ENCODE results near the gene GALNT2.

DNA sequence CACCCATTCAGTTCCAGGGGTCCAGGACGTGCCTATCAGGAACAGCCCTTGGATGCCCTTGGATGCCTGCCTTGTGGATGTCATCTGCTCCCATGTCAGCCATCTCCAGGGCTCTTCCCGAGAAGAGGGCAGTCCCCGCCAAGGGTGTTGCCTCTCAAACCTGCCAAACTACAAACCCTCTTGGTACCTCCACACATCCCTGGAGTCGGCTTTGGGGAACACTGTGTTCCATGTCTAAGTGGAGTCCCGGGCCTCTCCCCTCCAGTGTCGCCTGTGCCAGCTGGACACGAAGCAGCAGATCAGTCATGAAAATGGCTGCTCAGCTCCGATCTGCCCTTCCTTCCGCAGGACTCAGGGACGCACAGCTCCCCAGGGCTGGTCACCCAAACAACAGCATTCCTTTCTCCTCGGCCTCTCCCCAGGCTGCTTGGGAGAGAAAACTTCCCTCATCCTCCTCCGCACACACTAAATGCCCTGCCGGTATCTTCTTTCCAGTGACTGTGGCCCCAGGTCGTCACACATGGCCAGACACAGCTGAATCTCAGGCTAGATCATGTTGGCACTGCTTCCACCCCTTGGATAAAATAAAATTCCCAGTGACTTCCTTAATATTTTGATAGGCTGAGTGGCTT is 53.4 kb downstream of the GALNT2 start:
- TF ChIP-seq, protein P1, sequence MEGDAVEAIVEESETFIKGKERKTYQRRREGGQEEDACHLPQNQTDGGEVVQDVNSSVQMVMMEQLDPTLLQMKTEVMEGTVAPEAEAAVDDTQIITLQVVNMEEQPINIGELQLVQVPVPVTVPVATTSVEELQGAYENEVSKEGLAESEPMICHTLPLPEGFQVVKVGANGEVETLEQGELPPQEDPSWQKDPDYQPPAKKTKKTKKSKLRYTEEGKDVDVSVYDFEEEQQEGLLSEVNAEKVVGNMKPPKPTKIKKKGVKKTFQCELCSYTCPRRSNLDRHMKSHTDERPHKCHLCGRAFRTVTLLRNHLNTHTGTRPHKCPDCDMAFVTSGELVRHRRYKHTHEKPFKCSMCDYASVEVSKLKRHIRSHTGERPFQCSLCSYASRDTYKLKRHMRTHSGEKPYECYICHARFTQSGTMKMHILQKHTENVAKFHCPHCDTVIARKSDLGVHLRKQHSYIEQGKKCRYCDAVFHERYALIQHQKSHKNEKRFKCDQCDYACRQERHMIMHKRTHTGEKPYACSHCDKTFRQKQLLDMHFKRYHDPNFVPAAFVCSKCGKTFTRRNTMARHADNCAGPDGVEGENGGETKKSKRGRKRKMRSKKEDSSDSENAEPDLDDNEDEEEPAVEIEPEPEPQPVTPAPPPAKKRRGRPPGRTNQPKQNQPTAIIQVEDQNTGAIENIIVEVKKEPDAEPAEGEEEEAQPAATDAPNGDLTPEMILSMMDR (IDR thresholded peaks at IDR 0.05; ENCODE audit: insufficient read depth, low read length): no peak
- TF ChIP-seq POLR2AphosphoS5 (IDR thresholded peaks at IDR 0.05; ENCODE audit: low read depth) (no peak), GABPA (IDR thresholded peaks at IDR 0.05; ENCODE audit: low read depth) (no peak), SPI1 (IDR thresholded peaks at IDR 0.05; ENCODE audit: borderline replicate concordance, low read depth) (no peak)
- TF ChIP-seq, protein P2, sequence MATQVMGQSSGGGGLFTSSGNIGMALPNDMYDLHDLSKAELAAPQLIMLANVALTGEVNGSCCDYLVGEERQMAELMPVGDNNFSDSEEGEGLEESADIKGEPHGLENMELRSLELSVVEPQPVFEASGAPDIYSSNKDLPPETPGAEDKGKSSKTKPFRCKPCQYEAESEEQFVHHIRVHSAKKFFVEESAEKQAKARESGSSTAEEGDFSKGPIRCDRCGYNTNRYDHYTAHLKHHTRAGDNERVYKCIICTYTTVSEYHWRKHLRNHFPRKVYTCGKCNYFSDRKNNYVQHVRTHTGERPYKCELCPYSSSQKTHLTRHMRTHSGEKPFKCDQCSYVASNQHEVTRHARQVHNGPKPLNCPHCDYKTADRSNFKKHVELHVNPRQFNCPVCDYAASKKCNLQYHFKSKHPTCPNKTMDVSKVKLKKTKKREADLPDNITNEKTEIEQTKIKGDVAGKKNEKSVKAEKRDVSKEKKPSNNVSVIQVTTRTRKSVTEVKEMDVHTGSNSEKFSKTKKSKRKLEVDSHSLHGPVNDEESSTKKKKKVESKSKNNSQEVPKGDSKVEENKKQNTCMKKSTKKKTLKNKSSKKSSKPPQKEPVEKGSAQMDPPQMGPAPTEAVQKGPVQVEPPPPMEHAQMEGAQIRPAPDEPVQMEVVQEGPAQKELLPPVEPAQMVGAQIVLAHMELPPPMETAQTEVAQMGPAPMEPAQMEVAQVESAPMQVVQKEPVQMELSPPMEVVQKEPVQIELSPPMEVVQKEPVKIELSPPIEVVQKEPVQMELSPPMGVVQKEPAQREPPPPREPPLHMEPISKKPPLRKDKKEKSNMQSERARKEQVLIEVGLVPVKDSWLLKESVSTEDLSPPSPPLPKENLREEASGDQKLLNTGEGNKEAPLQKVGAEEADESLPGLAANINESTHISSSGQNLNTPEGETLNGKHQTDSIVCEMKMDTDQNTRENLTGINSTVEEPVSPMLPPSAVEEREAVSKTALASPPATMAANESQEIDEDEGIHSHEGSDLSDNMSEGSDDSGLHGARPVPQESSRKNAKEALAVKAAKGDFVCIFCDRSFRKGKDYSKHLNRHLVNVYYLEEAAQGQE (IDR thresholded peaks at IDR 0.05; ENCODE audit: insufficient replicate concordance, low read depth): no peak
